H1 (cell line): ENCODE measurements around the gene ZIM2.

Experiments used
- EZH2 ChIP-seq: fragments of 200-600 bp; sonication (generic); IDR thresholded peaks from 2 replicates; pipeline ENCODE4 v1.7.1; 2012; ENCODE audit warnings: low read depth, mild to moderate bottlenecking, moderate library complexity, low read length, inconsistent platforms; ENCODE audit not compliant: severe bottlenecking
- GTF2F1 ChIP-seq: IDR thresholded peaks from 2 replicates; pipeline ENCODE4 v1.6.1; 2012; ENCODE audit warnings: low read depth, low read length, improper control_type of control experiment, borderline replicate concordance
- JUN ChIP-seq: IDR thresholded peaks from 2 replicates; pipeline ENCODE4 v1.6.1; 2011; ENCODE audit warnings: low read depth, mild to moderate bottlenecking, improper control_type of control experiment, low read length
- JUND ChIP-seq: IDR thresholded peaks from 2 replicates; pipeline ENCODE4 v1.6.1; 2011; ENCODE audit warnings: mild to moderate bottlenecking, improper control_type of control experiment, low read length
- PHF8 ChIP-seq: fragments of 200-600 bp; sonication (generic); conservative IDR thresholded peaks from 2 replicates; pipeline ENCODE4 v1.7.1; 2012; ENCODE audit warnings: low read depth, mild to moderate bottlenecking, inconsistent platforms, low read length, moderate library complexity
- POLR2AphosphoS5 ChIP-seq: IDR thresholded peaks from 2 replicates; pipeline ENCODE4 v1.6.1; 2011; ENCODE audit warnings: low read depth, low read length
- TBP ChIP-seq: IDR thresholded peaks from 2 replicates; pipeline ENCODE4 v1.6.1; 2011; ENCODE audit warnings: low read depth, low read length, improper control_type of control experiment
- TF ChIP-seq, protein P1 (sequence below), 3 experiments: IDR thresholded peaks; 1 replicate in 2 of 3; 2 replicates in 1 of 3; pipeline versions ENCODE4 v1.5.1 to v1.6.1; 2011; ENCODE audit warnings: low read length in 3 of 3, mild to moderate bottlenecking in 3 of 3, inconsistent platforms in 2 of 3, low read depth in 1 of 3, moderate library complexity in 1 of 3; ENCODE audit not compliant: insufficient read depth in 1 of 3; ENCODE audit errors: control extremely low read depth in 1 of 3
- TF ChIP-seq, protein P2 (sequence below): IDR thresholded peaks from 2 replicates; pipeline ENCODE4 v1.6.1; 2012; ENCODE audit warnings: inconsistent platforms
- TF ChIP-seq, protein P3 (sequence below): IDR thresholded peaks from 2 replicates; pipeline ENCODE4 v1.6.1; 2011; ENCODE audit warnings: low read depth, mild to moderate bottlenecking, low read length; ENCODE audit not compliant: insufficient read depth

GRCh38 chr19:56839652-56840450 is 675 bp downstream of the ZIM2 start:
- TF ChIP-seq PHF8 (no peak), EZH2 (no peak), JUND (no peak), TBP (no peak), POLR2AphosphoS5 (no peak), GTF2F1 (no peak), JUN (no peak)
- TF ChIP-seq, protein P1, sequence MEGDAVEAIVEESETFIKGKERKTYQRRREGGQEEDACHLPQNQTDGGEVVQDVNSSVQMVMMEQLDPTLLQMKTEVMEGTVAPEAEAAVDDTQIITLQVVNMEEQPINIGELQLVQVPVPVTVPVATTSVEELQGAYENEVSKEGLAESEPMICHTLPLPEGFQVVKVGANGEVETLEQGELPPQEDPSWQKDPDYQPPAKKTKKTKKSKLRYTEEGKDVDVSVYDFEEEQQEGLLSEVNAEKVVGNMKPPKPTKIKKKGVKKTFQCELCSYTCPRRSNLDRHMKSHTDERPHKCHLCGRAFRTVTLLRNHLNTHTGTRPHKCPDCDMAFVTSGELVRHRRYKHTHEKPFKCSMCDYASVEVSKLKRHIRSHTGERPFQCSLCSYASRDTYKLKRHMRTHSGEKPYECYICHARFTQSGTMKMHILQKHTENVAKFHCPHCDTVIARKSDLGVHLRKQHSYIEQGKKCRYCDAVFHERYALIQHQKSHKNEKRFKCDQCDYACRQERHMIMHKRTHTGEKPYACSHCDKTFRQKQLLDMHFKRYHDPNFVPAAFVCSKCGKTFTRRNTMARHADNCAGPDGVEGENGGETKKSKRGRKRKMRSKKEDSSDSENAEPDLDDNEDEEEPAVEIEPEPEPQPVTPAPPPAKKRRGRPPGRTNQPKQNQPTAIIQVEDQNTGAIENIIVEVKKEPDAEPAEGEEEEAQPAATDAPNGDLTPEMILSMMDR (IDR thresholded peaks at IDR 0.05; ENCODE audit: control extremely low read depth in 1 of 3, insufficient read depth in 1 of 3, low read depth in 1 of 3, low read length in 3 of 3) = no peak
- TF ChIP-seq, protein P2, sequence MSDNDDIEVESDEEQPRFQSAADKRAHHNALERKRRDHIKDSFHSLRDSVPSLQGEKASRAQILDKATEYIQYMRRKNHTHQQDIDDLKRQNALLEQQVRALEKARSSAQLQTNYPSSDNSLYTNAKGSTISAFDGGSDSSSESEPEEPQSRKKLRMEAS = no peak
- TF ChIP-seq, protein P3, sequence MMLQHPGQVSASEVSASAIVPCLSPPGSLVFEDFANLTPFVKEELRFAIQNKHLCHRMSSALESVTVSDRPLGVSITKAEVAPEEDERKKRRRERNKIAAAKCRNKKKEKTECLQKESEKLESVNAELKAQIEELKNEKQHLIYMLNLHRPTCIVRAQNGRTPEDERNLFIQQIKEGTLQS = no peak
